ENCODE measurements around the gene IL6R. TPM values are rescaled to one million over a fixed set of nuclear protein-coding genes. Genes with fewer than 3 reads are reported as not detected.

IL6R gene
- total RNA-seq, 3 donors from 2014 or later, result 23.6 to 26.8 (median 24.0) TPM

DNA sequence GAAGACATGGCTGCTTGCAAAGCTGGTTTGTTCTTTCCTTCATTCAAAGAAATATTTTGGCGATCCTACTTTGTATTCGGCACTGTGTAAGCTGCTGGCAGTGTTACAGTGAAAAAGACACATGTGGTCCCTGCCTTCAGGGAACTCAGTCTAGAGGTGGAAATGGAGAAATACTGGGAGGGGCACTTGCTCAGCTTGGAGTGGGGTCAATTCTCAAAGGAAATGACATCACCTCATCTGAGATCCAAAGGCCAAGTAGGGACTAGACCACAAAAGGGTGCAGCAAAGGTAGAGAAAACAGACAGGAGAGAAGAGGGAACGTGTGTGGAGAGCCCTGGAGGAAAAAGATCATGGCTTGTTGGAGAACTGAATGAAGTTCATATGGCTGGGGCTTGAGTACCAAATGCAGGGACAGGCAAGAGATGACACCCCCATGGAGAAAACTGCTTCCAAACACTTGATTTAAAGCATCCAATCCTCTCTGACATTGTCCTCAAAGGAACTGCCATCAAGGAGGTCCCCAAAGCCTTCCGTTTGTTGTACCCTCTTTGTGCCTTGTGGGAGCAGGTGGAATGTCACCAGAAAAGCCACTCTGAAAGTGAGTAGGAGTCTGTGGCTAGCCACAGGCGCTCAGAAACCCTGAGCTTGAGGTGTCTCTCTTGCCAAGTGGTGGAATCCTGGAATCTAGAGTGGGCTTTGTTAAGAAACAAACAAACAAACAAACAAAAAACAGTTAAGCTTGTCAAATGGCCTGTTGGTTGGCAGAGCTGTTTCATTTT is 48.6 kb downstream of the IL6R start:
- Histone ChIP-seq H3K9me3 (no peaks in the 10 kb centered on the region), H3K27me3 (no peaks in the 10 kb centered on the region), H3K4me3 (no peak overlapping the region), H3K36me3 (no peaks in the 10 kb centered on the region), H3K4me1 (peaks cover 0 to 8% of the 10 kb centered on the region in 2 donors), H3K27ac (peak overlapping the region; percentile 26 to 58)
- intact Hi-C loops (cut with DNase I; ENCODE audit: low total_unique reads), result no loop called here
- peak in 1 of 2 donors; percentile 25 for DNase-seq (ENCODE audit: low spot score in 2 of 2)
- TF ChIP-seq POLR2A (IDR thresholded peaks at IDR 0.05) (no peak), CTCF (IDR thresholded peaks at IDR 0.05) (no peak), POLR2AphosphoS5 (IDR thresholded peaks at IDR 0.05) (no peak)

DNA sequence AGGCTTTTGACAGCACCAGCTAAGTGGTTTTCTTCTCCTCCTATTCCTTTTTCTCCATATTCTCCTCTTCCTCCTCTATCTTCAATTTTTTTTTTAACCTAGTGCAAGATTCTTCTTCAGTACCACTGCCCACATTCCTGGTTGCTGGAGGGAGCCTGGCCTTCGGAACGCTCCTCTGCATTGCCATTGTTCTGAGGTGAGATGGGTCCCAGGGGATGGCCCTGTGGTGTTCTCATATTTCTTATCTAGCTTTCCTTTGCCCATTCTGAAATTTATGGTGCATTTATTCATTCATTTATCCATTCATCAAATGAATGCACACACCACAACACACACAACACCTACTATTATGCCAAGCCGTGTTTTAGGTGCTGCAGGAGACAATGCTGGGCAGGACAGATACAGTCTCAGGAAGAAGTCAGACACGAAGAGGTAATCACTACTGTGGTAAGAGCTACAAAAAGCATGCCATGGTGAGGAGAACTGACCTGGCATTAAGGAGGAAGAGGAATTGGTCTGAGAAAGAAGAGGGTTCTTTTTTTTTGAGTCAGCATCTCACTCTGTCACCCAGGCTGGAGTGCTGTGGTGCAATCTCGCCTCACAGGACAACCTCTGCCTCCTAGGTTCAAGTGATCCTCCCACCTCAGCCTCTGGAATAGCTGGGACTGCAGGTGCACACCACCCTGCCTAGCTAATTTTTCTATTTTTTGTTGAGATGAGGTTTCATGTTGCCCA is 49.4 kb downstream of the IL6R start:
- no peak for DNase-seq (ENCODE audit: low spot score in 2 of 2)
- Histone ChIP-seq H3K27me3 (no peaks in the 10 kb centered on the region), H3K36me3 (no peaks in the 10 kb centered on the region), H3K4me3 (no peak overlapping the region), H3K4me1 (peaks cover 0 to 8% of the 10 kb centered on the region in 2 donors), H3K27ac (no peak overlapping the region), H3K9me3 (no peaks in the 10 kb centered on the region)
- TF ChIP-seq POLR2A (IDR thresholded peaks at IDR 0.05) (no peak), CTCF (IDR thresholded peaks at IDR 0.05) (no peak), POLR2AphosphoS5 (IDR thresholded peaks at IDR 0.05) (no peak)
- intact Hi-C loops (cut with DNase I; ENCODE audit: low total_unique reads), result no loop called here

DNA sequence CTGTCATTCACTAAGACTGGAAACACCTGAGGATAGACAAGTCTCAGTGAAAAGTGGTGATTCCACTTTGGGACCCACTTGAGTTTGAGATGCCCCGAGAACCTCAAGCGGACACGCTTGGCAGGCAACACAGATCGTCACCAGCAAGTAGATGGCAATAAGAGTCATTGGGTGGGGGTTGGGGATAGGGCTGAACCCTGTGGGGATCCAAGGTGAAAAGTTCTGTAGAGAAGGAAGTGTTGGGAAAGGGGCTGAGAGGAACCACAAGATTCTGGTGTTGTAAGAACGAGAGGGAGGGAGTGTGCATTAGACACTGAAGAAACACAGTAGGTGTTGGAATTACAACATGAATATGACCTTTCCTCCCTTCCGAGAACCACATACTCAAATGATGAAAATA is 51.5 kb downstream of the IL6R start:
- Histone ChIP-seq H3K4me1 (peaks cover 0 to 8% of the 10 kb centered on the region in 2 donors), H3K36me3 (no peaks in the 10 kb centered on the region), H3K27ac (no peak overlapping the region), H3K4me3 (no peak overlapping the region), H3K9me3 (no peaks in the 10 kb centered on the region), H3K27me3 (no peaks in the 10 kb centered on the region)
- intact Hi-C loops (cut with DNase I; ENCODE audit: low total_unique reads), result no loop called here
- no peak for TF ChIP-seq CTCF (IDR thresholded peaks at IDR 0.05)
- no peak for TF ChIP-seq POLR2AphosphoS5 (IDR thresholded peaks at IDR 0.05)
- TF ChIP-seq POLR2A (IDR thresholded peaks at IDR 0.05), result no peak
- DNase-seq (ENCODE audit: low spot score in 2 of 2), result no peak

DNA sequence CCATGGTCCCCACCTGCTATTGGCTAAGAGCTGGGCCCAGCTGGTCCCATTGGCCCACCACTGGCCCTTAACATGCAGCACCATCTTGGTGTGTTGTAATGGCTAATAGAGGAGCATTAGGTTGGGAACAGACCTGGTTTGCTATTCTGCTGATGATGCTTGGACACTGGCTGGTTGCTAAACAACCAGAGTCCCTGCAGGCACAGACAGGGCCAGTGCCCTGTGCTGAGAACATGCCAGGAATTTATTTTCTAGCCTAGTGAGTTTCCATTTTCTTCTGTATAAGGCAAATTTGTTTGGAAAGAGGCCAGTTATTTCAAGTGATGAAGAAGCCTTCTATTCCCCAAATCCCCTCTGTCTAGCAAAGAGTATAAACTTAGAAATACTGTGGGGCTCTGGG is 53.9 kb downstream of the IL6R start:
- intact Hi-C loops (cut with DNase I; ENCODE audit: low total_unique reads), result no loop called here
- no peaks in the 10 kb centered on the region for H3K27me3 ChIP-seq
- H3K4me3 ChIP-seq, result no peak overlapping the region
- H3K27ac ChIP-seq, result no peak overlapping the region
- TF ChIP-seq POLR2A (IDR thresholded peaks at IDR 0.05) (no peak), CTCF (IDR thresholded peaks at IDR 0.05) (no peak), POLR2AphosphoS5 (IDR thresholded peaks at IDR 0.05) (no peak)
- H3K36me3 ChIP-seq, result no peaks in the 10 kb centered on the region
- DNase-seq (ENCODE audit: low spot score in 2 of 2), result no peak
- H3K4me1 ChIP-seq, result no peaks in the 10 kb centered on the region
- no peaks in the 10 kb centered on the region for H3K9me3 ChIP-seq

GRCh38 chr1:154460695-154461260 is 55.6 kb downstream of the IL6R start:
- no peak for TF ChIP-seq CTCF (IDR thresholded peaks at IDR 0.05)
- TF ChIP-seq POLR2AphosphoS5 (IDR thresholded peaks at IDR 0.05), result no peak
- no peak for TF ChIP-seq POLR2A (IDR thresholded peaks at IDR 0.05)
- intact Hi-C loops (cut with DNase I; ENCODE audit: low total_unique reads), result no loop called here
- Histone ChIP-seq H3K27ac (no peak overlapping the region), H3K4me3 (no peak overlapping the region), H3K9me3 (no peaks in the 10 kb centered on the region), H3K27me3 (no peaks in the 10 kb centered on the region), H3K36me3 (no peaks in the 10 kb centered on the region), H3K4me1 (no peaks in the 10 kb centered on the region)
- no peak for DNase-seq (ENCODE audit: low spot score in 2 of 2)
